Measurements from ENCODE around the gene GLT1D1.
A peak's percentile ranks its signal among the peaks of the same experiment; 100 is the strongest.

The GLT1D1 gene

GRCh38 chr12:128863957-128864356, 10.7 kb downstream of the GLT1D1 start:
- Mint-ChIP-seq H3K4me1 (peaks cover 14% of the 10 kb centered on the region), H3K36me3 (ENCODE audit: low read depth) (no peaks in the 10 kb centered on the region), H3K9me3 (no peaks in the 10 kb centered on the region), H3K4me3 (no peak overlapping the region), H3K27me3 (ENCODE audit: low read depth, poor library complexity) (peaks cover 11% of the 10 kb centered on the region), H3K27ac (peak overlapping the region; percentile 79)
- no peak for TF ChIP-seq CTCF (IDR thresholded peaks at IDR 0.05)
- no peak for DNase-seq

- no peaks in the 10 kb centered on the region for H3K36me3 Mint-ChIP-seq (ENCODE audit: low read depth)
- H3K9me3 Mint-ChIP-seq, result no peaks in the 10 kb centered on the region
- H3K4me1 Mint-ChIP-seq, result peaks cover 14% of the 10 kb centered on the region
- no peak for DNase-seq
- peaks cover 8% of the 10 kb centered on the region for H3K27me3 Mint-ChIP-seq (ENCODE audit: low read depth, poor library complexity)
- TF ChIP-seq CTCF (IDR thresholded peaks at IDR 0.05), result no peak
- H3K27ac Mint-ChIP-seq, result peak overlapping the region; percentile 81
- H3K4me3 Mint-ChIP-seq, result no peak overlapping the region
Measured at GRCh38 chr12:128864516-128865186, 11.4 kb downstream of the GLT1D1 start.

- TF ChIP-seq CTCF (IDR thresholded peaks at IDR 0.05), result no peak
- Mint-ChIP-seq H3K4me1 (peaks cover 8% of the 10 kb centered on the region), H3K27me3 (ENCODE audit: low read depth, poor library complexity) (peaks cover 8% of the 10 kb centered on the region), H3K36me3 (ENCODE audit: low read depth) (peaks cover 4% of the 10 kb centered on the region), H3K9me3 (no peaks in the 10 kb centered on the region), H3K27ac (no peak overlapping the region), H3K4me3 (no peak overlapping the region)
- no peak for DNase-seq
Measured at GRCh38 chr12:128867466-128867865, 14.2 kb downstream of the GLT1D1 start.

- Mint-ChIP-seq H3K36me3 (ENCODE audit: low read depth) (peaks cover 19% of the 10 kb centered on the region), H3K4me1 (no peaks in the 10 kb centered on the region), H3K4me3 (no peak overlapping the region), H3K27me3 (ENCODE audit: low read depth, poor library complexity) (peaks cover 10% of the 10 kb centered on the region), H3K9me3 (peaks cover 18% of the 10 kb centered on the region), H3K27ac (peak overlapping the region; percentile 10)
- no peak for DNase-seq
- no peak for TF ChIP-seq CTCF (IDR thresholded peaks at IDR 0.05)
Measured at GRCh38 chr12:128871516-128871892, 18.2 kb downstream of the GLT1D1 start.

GRCh38 chr12:128872303-128872702, 19.0 kb downstream of the GLT1D1 start:
- no peak for TF ChIP-seq CTCF (IDR thresholded peaks at IDR 0.05)
- no peaks in the 10 kb centered on the region for H3K4me1 Mint-ChIP-seq
- no peak for DNase-seq
- H3K36me3 Mint-ChIP-seq (ENCODE audit: low read depth), result peaks cover 27% of the 10 kb centered on the region
- H3K4me3 Mint-ChIP-seq, result no peak overlapping the region
- H3K27me3 Mint-ChIP-seq (ENCODE audit: low read depth, poor library complexity), result peaks cover 9% of the 10 kb centered on the region
- peaks cover 26% of the 10 kb centered on the region for H3K9me3 Mint-ChIP-seq
- no peak overlapping the region for H3K27ac Mint-ChIP-seq

- H3K4me1 Mint-ChIP-seq, result no peaks in the 10 kb centered on the region
- H3K27ac Mint-ChIP-seq, result no peak overlapping the region
- no peak overlapping the region for H3K4me3 Mint-ChIP-seq
- peaks cover 44% of the 10 kb centered on the region for H3K36me3 Mint-ChIP-seq (ENCODE audit: low read depth)
- H3K9me3 Mint-ChIP-seq, result peaks cover 38% of the 10 kb centered on the region
- no peak for TF ChIP-seq CTCF (IDR thresholded peaks at IDR 0.05)
- no peak for DNase-seq
- H3K27me3 Mint-ChIP-seq (ENCODE audit: low read depth, poor library complexity), result peaks cover 13% of the 10 kb centered on the region
Measured at GRCh38 chr12:128876559-128876958, 23.3 kb downstream of the GLT1D1 start.

Measured in nephron progenitor cell (in vitro differentiated cells).